ENCODE results near the gene TBC1D17. TPM values are rescaled to one million over a fixed set of nuclear protein-coding genes. Genes with fewer than 3 reads are reported as not detected.

TBC1D17 gene
- total and polyA plus RNA-seq, 2 of the 13 experiments (the other 11 are each of a cell fraction or from before 2014, with no cell fraction given), result 9.7 to 16.9 TPM

DNA sequence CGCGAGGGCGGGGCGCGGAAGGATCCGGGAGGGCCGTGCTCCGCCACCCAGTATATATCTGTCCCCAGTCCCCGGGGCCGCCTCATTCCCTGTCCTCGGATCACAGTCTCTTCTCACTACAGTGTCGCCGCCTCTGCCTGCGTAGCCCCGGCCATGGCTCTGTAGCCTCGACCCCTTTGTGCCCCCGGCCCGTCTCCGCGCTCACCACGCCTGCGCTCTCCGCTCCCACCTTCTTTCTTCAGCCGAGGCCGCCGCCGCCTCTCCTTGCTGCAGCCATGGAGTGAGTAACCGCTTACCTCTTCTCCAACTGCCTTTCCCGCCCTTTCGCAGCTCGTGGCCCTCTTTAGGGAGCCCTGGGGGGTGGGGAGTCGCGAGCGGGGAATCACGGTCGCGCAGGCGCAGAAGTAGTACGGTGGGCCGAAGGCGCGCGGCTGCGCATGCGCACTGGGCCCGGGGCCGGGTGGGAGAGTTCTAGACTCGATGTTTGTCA lies 51.7 kb downstream of the TBC1D17 start, which contains the start of the genes ATF5 and NUP62 (continued):
- TF ChIP-seq, protein P1, sequence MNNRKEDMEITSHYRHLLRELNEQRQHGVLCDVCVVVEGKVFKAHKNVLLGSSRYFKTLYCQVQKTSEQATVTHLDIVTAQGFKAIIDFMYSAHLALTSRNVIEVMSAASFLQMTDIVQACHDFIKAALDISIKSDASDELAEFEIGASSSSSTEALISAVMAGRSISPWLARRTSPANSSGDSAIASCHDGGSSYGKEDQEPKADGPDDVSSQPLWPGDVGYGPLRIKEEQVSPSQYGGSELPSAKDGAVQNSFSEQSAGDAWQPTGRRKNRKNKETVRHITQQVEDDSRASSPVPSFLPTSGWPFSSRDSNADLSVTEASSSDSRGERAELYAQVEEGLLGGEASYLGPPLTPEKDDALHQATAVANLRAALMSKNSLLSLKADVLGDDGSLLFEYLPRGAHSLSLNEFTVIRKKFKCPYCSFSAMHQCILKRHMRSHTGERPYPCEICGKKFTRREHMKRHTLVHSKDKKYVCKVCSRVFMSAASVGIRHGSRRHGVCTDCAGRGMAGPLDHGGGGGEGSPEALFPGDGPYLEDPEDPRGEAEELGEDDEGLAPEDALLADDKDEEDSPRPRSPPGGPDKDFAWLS (CRISPR knock-in tag; IDR thresholded peaks at IDR 0.05; ENCODE audit: borderline replicate concordance), result no peak
- TF ChIP-seq ZFP62 (CRISPR knock-in tag; IDR thresholded peaks at IDR 0.05) (no peak), ZNF12 (CRISPR knock-in tag; IDR thresholded peaks at IDR 0.05) (0 out of 2 replicates have a peak, but pooled peaks have one; percentile 43), ADNP (CRISPR knock-in tag; IDR thresholded peaks at IDR 0.05) (no peak), ZNF20 (CRISPR knock-in tag; IDR thresholded peaks at IDR 0.05) (no peak), AHR (CRISPR knock-in tag; IDR thresholded peaks at IDR 0.05) (0 out of 2 replicates have a peak, but pooled peaks have one; percentile 25), ZNF17 (CRISPR knock-in tag; IDR thresholded peaks at IDR 0.05) (no peak), WIZ (CRISPR knock-in tag; IDR thresholded peaks at IDR 0.05) (peak; percentile 95; the same call in 1 of the 2 replicates), ZNF33B (CRISPR knock-in tag; IDR thresholded peaks at IDR 0.05) (peak; percentile 84; the same call in 1 of the 2 replicates), MYC (CRISPR knock-in tag; IDR thresholded peaks at IDR 0.05; ENCODE audit: borderline replicate concordance) (peak; percentile 87), HMGA1 (CRISPR knock-in tag; conservative IDR thresholded peaks at IDR 0.05) (no peak), ZNF672 (CRISPR knock-in tag; IDR thresholded peaks at IDR 0.05) (no peak), NFE2L2 (IDR thresholded peaks at IDR 0.05; ENCODE audit: low read length) (no peak), POLR2G (IDR thresholded peaks at IDR 0.05; ENCODE audit: low read depth, low read length) (no peak), TBX2 (CRISPR knock-in tag; IDR thresholded peaks at IDR 0.05; ENCODE audit: borderline replicate concordance) (no peak; the same call in 1 of the 2 replicates), ERF (CRISPR knock-in tag; IDR thresholded peaks at IDR 0.05) (peak; percentile 65; the same call in 1 of the 2 replicates)
- TF ChIP-seq, protein P2, sequence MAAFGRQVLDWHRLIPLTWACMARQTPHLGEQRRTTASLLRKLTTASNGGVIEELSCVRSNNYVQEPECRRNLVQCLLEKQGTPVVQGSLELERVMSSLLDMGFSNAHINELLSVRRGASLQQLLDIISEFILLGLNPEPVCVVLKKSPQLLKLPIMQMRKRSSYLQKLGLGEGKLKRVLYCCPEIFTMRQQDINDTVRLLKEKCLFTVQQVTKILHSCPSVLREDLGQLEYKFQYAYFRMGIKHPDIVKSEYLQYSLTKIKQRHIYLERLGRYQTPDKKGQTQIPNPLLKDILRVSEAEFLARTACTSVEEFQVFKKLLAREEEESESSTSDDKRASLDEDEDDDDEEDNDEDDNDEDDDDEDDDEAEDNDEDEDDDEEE (CRISPR knock-in tag; IDR thresholded peaks at IDR 0.05), result no peak; the same call in 1 of the 2 replicates
- TF ChIP-seq, protein P3, sequence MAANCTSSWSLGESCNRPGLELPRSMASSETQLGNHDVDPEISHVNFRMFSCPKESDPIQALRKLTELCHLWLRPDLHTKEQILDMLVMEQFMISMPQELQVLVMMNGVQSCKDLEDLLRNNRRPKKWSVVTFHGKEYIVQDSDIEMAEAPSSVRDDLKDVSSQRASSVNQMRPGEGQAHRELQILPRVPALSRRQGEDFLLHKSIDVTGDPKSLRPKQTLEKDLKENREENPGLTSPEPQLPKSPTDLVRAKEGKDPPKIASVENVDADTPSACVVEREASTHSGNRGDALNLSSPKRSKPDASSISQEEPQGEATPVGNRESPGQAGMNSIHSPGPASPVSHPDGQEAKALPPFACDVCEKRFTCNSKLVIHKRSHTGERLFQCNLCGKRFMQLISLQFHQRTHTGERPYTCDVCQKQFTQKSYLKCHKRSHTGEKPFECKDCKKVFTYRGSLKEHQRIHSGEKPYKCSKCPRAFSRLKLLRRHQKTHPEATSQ (CRISPR knock-in tag; IDR thresholded peaks at IDR 0.05; ENCODE audit: borderline replicate concordance), result peak; percentile 82; the same call in 1 of the 2 replicates
- TF ChIP-seq, protein P4, sequence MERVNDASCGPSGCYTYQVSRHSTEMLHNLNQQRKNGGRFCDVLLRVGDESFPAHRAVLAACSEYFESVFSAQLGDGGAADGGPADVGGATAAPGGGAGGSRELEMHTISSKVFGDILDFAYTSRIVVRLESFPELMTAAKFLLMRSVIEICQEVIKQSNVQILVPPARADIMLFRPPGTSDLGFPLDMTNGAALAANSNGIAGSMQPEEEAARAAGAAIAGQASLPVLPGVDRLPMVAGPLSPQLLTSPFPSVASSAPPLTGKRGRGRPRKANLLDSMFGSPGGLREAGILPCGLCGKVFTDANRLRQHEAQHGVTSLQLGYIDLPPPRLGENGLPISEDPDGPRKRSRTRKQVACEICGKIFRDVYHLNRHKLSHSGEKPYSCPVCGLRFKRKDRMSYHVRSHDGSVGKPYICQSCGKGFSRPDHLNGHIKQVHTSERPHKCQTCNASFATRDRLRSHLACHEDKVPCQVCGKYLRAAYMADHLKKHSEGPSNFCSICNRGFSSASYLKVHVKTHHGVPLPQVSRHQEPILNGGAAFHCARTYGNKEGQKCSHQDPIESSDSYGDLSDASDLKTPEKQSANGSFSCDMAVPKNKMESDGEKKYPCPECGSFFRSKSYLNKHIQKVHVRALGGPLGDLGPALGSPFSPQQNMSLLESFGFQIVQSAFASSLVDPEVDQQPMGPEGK (CRISPR knock-in tag; IDR thresholded peaks at IDR 0.05), result peak; percentile 83
- TF ChIP-seq, protein P5, sequence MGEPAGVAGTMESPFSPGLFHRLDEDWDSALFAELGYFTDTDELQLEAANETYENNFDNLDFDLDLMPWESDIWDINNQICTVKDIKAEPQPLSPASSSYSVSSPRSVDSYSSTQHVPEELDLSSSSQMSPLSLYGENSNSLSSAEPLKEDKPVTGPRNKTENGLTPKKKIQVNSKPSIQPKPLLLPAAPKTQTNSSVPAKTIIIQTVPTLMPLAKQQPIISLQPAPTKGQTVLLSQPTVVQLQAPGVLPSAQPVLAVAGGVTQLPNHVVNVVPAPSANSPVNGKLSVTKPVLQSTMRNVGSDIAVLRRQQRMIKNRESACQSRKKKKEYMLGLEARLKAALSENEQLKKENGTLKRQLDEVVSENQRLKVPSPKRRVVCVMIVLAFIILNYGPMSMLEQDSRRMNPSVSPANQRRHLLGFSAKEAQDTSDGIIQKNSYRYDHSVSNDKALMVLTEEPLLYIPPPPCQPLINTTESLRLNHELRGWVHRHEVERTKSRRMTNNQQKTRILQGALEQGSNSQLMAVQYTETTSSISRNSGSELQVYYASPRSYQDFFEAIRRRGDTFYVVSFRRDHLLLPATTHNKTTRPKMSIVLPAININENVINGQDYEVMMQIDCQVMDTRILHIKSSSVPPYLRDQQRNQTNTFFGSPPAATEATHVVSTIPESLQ (CRISPR knock-in tag; conservative IDR thresholded peaks at IDR 0.05), result 0 out of 2 replicates have a peak, but pooled peaks have one; percentile 50
- TF ChIP-seq, protein P6, sequence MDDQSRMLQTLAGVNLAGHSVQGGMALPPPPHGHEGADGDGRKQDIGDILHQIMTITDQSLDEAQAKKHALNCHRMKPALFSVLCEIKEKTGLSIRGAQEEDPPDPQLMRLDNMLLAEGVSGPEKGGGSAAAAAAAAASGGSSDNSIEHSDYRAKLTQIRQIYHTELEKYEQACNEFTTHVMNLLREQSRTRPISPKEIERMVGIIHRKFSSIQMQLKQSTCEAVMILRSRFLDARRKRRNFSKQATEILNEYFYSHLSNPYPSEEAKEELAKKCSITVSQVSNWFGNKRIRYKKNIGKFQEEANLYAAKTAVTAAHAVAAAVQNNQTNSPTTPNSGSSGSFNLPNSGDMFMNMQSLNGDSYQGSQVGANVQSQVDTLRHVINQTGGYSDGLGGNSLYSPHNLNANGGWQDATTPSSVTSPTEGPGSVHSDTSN (CRISPR knock-in tag; IDR thresholded peaks at IDR 0.05; ENCODE audit: borderline replicate concordance), result no peak; the same call in 1 of the 2 replicates
